Neutrophil (primary cell): ENCODE results near the gene MAPK12.

Source experiments
- H3K27ac ChIP-seq: fragments of 200-600 bp; sonication (generic); 2 replicates; pipeline ENCODE4 v1.5.1; 2016; ENCODE audit warnings: mild to moderate bottlenecking, moderate library complexity
- H3K27me3 ChIP-seq: fragments of 200-600 bp; sonication (generic); 2 replicates; pipeline ENCODE4 v1.6.0; 2016; ENCODE audit warnings: mild to moderate bottlenecking
- H3K36me3 ChIP-seq: fragments of 200-600 bp; sonication (generic); 2 replicates; pipeline ENCODE4 v1.5.1; 2017
- H3K4me1 ChIP-seq, 2 experiments: fragments of 200-600 bp in 1 of 2; sonication (generic) in 1 of 2; 1 replicate in 1 of 2; 2 replicates in 1 of 2; pipeline versions ENCODE4 v1.5.1 to v1.6.1; 2013 to 2016; ENCODE audit warnings: low read depth in 1 of 2, low read length in 1 of 2, mild to moderate bottlenecking in 1 of 2, moderate library complexity in 1 of 2; ENCODE audit not compliant: control insufficient read depth in 1 of 2, insufficient read depth in 1 of 2
- H3K4me3 ChIP-seq, 2 experiments: fragments of 200-600 bp in 1 of 2; sonication (generic) in 1 of 2; 1 replicate in 1 of 2; 2 replicates in 1 of 2; pipeline ENCODE4 v1.5.1; 2013 to 2016; ENCODE audit warnings: low read depth in 1 of 2, low read length in 1 of 2, mild to moderate bottlenecking in 1 of 2, moderate library complexity in 1 of 2
- H3K9me3 ChIP-seq: fragments of 200-600 bp; sonication (generic); 2 replicates; pipeline ENCODE4 v1.5.1; 2016
- CTCF ChIP-seq: fragments of 200-600 bp; sonication (generic); IDR thresholded peaks from 2 replicates; pipeline ENCODE4 v1.5.1; 2016; ENCODE audit warnings: antibody characterized with exemption

Gene MAPK12

GRCh38 chr22:50227579-50228215 lies 33.8 kb downstream of the MAPK12 start:
- TF ChIP-seq CTCF: no peak
- Histone ChIP-seq H3K4me1 (no peaks in the 10 kb centered on the region), H3K27ac (no peak overlapping the region), H3K27me3 (no peaks in the 10 kb centered on the region), H3K9me3 (no peaks in the 10 kb centered on the region), H3K36me3 (peaks cover 72% of the 10 kb centered on the region), H3K4me3 (no peak overlapping the region)

GRCh38 chr22:50226875-50227165 lies 34.7 kb downstream of the MAPK12 start:
- Histone ChIP-seq H3K27me3 (no peaks in the 10 kb centered on the region), H3K4me1 (no peaks in the 10 kb centered on the region), H3K27ac (no peak overlapping the region), H3K36me3 (peaks cover 78% of the 10 kb centered on the region), H3K9me3 (no peaks in the 10 kb centered on the region), H3K4me3 (no peak overlapping the region)
- TF ChIP-seq CTCF: no peak

- Histone ChIP-seq H3K4me1 (no peaks in the 10 kb centered on the region), H3K9me3 (no peaks in the 10 kb centered on the region), H3K27me3 (no peaks in the 10 kb centered on the region), H3K36me3 (peaks cover 84% of the 10 kb centered on the region), H3K27ac (no peak overlapping the region), H3K4me3 (no peak overlapping the region)
- no peak for TF ChIP-seq CTCF
Observed at GRCh38 chr22:50226063-50226874, 35.2 kb downstream of the MAPK12 start.

GRCh38 chr22:50225200-50225969 lies 36.1 kb downstream of the MAPK12 start:
- no peak overlapping the region for H3K27ac ChIP-seq
- no peaks in the 10 kb centered on the region for H3K9me3 ChIP-seq
- no peaks in the 10 kb centered on the region for H3K27me3 ChIP-seq
- H3K4me1 ChIP-seq: no peaks in the 10 kb centered on the region
- TF ChIP-seq CTCF: no peak
- no peak overlapping the region for H3K4me3 ChIP-seq
- peaks cover 93% of the 10 kb centered on the region for H3K36me3 ChIP-seq

GRCh38 chr22:50224071-50224470 lies 37.4 kb downstream of the MAPK12 start:
- H3K27ac ChIP-seq: no peak overlapping the region
- peaks cover 99% of the 10 kb centered on the region for H3K36me3 ChIP-seq
- no peak overlapping the region for H3K4me3 ChIP-seq

More at GRCh38 chr22:50224071-50224470, 37.4 kb downstream of the MAPK12 start:
- no peak for TF ChIP-seq CTCF
- H3K27me3 ChIP-seq: no peaks in the 10 kb centered on the region
- no peaks in the 10 kb centered on the region for H3K9me3 ChIP-seq
- no peaks in the 10 kb centered on the region for H3K4me1 ChIP-seq
